Activated B cell treated with CpG ODN at 0.5 μM for 24 hours (primary cell): ENCODE data around the gene SPI1. TPM values are rescaled to one million over a fixed set of nuclear protein-coding genes. Genes with fewer than 3 reads are reported as not detected.

ENCODE experiments used
- ATAC-seq: fragments of 200-7000 bp; cut with Tn5 transposase; one replicate; pipeline ENCODE4 v1.10.0; 2021; ENCODE audit warnings: low read depth, mild to moderate bottlenecking, moderate library complexity
- CTCF ChIA-PET: fragments of 350-600 bp; sonication (Branson Sonifier 250); formaldehyde crosslinking; loops from one replicate; lab custom pipeline; 2021; ENCODE audit warnings: antibody characterized with exemption; lab: Charles Lee
- POLR2A ChIA-PET: fragments of 350-600 bp; sonication (Branson Sonifier 250); formaldehyde crosslinking; loops from one replicate; lab custom pipeline; 2021; ENCODE audit warnings: antibody characterized with exemption; lab: Charles Lee
- DNase-seq: peaks from one replicate; pipeline ENCODE4 v3.0.0; 2022
- H3K27ac Mint-ChIP-seq: one replicate; pipeline ENCODE4 v1.8.0; 2020; ENCODE audit warnings: mixed read lengths
- H3K27me3 Mint-ChIP-seq: one replicate; pipeline ENCODE4 v1.8.0; 2021; ENCODE audit warnings: mixed read lengths
- H3K36me3 Mint-ChIP-seq: one replicate; pipeline ENCODE4 v1.8.0; 2021; ENCODE audit warnings: low read depth, mixed read lengths
- H3K4me1 Mint-ChIP-seq: one replicate; pipeline ENCODE4 v1.8.0; 2021; ENCODE audit warnings: mixed read lengths
- H3K4me3 Mint-ChIP-seq: one replicate; pipeline ENCODE4 v1.8.0; 2020; ENCODE audit warnings: mild to moderate bottlenecking, mixed read lengths
- H3K9me3 Mint-ChIP-seq: one replicate; pipeline ENCODE4 v1.8.0; 2020; ENCODE audit warnings: mixed read lengths
- intact Hi-C: fragments of 100-400 bp; cut with micrococcal nuclease; formaldehyde crosslinking; loops from one replicate; pipeline ENCODE4 v1.15.1; 2024
- total RNA-seq: library from RNA; stranded (reverse); gene quantifications from 2 replicates; pipeline ENCODE4 v1.2.3, GENCODE V29; 2022
- TF ChIP-seq, protein P1 (sequence below): fragments of 200-600 bp; IDR thresholded peaks from one replicate; pipeline ENCODE4 v1.8.0; 2022; ENCODE audit warnings: antibody characterized with exemption, mild to moderate bottlenecking

SPI1 gene
- total RNA-seq = 63.9 and 68.8 TPM in 2 replicates

- Mint-ChIP-seq H3K4me3 (peak within 1 kb of the TSS; percentile 94), H3K9me3 (no peaks in the 10 kb centered on the region), H3K4me1 (peaks cover 47% of the 10 kb centered on the region), H3K27ac (no peak within 1 kb of the TSS), H3K36me3 (peaks cover 34% of the 10 kb centered on the region), H3K27me3 (no peaks in the 10 kb centered on the region)
- CTCF ChIA-PET = interaction anchor here (0.9 to 1.4 kb wide), 5 partner anchors 15 to 34 kb away, joined by 4 to 8 read pairs (median 6); no protein-coding TSS in a partner anchor
- intact Hi-C loops = loop anchor here (1.0 to 5.0 kb wide), 7 partner anchors 16 to 475 kb away; partner anchors contain the start of genes CELF1, PSMC3 and SLC39A13
- peak; percentile 67 for DNase-seq
- TF ChIP-seq, protein P1, sequence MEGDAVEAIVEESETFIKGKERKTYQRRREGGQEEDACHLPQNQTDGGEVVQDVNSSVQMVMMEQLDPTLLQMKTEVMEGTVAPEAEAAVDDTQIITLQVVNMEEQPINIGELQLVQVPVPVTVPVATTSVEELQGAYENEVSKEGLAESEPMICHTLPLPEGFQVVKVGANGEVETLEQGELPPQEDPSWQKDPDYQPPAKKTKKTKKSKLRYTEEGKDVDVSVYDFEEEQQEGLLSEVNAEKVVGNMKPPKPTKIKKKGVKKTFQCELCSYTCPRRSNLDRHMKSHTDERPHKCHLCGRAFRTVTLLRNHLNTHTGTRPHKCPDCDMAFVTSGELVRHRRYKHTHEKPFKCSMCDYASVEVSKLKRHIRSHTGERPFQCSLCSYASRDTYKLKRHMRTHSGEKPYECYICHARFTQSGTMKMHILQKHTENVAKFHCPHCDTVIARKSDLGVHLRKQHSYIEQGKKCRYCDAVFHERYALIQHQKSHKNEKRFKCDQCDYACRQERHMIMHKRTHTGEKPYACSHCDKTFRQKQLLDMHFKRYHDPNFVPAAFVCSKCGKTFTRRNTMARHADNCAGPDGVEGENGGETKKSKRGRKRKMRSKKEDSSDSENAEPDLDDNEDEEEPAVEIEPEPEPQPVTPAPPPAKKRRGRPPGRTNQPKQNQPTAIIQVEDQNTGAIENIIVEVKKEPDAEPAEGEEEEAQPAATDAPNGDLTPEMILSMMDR = no peak
- ATAC-seq = peak; percentile 87
- POLR2A ChIA-PET = interaction anchor here (0.5 to 3.9 kb wide), 16 partner anchors 13 to 1064 kb away, joined by 3 to 106 read pairs (median 5); partner anchors contain the start of genes ATG13, DDB2, HARBI1 and MTCH2
These were observed at the start of gene SPI1 for GRCh38 chr11:47378010-47378835. Gene SPI1 (minus strand): TSS chr11:47378547. CDS start chr11:47378353, 194 bp downstream.

DNA sequence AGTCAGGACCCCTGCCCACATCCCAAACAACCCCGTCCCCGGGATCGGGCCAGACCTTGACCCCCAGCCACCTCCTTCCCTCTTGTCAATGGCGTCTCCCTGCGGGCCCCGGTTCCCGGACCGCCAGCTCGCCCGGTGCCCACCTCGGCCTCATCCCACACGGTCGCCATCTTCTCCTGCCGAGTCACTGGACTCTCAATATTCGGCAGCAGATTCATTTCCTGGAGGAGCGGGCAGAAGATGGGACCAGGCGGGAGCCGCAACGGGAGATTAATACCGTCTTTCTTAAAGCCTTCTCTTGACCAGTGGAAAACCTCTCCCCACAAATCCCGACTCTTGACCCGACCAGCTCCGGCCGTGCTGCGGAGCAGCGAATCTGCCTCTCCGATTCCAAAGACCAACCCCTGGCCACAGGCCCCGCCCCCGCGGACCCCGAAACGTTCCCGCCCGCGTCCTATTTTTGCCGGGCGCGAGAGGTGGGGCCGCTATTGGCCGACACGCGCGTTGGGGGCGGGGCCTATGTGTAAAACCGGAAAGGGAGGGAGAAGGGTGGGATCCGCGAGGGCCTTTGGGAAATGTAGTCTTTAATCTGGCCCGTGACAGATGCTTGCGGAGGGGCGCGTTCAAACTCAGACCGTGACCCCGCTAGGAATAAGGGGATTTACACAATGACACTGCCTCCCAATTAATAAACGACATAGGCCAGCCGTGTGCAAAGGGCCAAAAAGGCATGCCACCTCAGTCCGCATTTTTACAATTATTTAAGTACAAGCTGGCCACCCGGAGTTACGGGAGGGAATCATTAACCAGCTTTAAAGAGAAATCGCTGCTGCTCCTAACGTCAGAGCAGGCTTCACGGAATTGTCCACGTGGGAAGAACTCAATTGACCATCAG lies 48.0 kb upstream of the SPI1 start, which contains the start of gene PSMC3:
PSMC3 (minus strand) TSS at position 378 of the 895 bp plus-strand sequence; CDS start at position 218, 160 bp downstream.
- intact Hi-C loops = loop anchor here (1.0 to 5.0 kb wide), 20 partner anchors 14 to 809 kb away; partner anchors contain the start of genes ACP2, ARHGAP1, ATG13 and CELF1
- ATAC-seq (peak; percentile 98), DNase-seq (peak; percentile 96)
- Mint-ChIP-seq H3K27ac (peak within 1 kb of the TSS; percentile 99), H3K27me3 (no peaks in the 10 kb centered on the region), H3K4me1 (peaks cover 20% of the 10 kb centered on the region), H3K9me3 (no peaks in the 10 kb centered on the region), H3K36me3 (peaks cover 49% of the 10 kb centered on the region), H3K4me3 (peak within 1 kb of the TSS; percentile 99)
- ChIA-PET POLR2A (interaction anchor here (0.5 to 2.8 kb wide), 16 partner anchors 17 to 422 kb away, joined by 3 to 19 read pairs (median 5); partner anchors contain the start of genes ACP2, CELF1, DDB2 and MADD), CTCF (interaction anchor here (1.3 to 2.7 kb wide), 3 partner anchors 14 to 681 kb away, joined by 3 to 8 read pairs (median 5); no protein-coding TSS in a partner anchor)
- TF ChIP-seq, protein P1 = no peak

GRCh38 chr11:47425611-47426010 lies 47.3 kb upstream of the SPI1 start:
- ChIA-PET CTCF (interaction anchor here (1.1 to 2.7 kb wide), 2 partner anchors 13 to 52 kb away, joined by 6 to 8 read pairs; no protein-coding TSS in a partner anchor), POLR2A (interaction anchor here (0.5 to 2.8 kb wide), 13 partner anchors 17 to 423 kb away, joined by 3 to 19 read pairs (median 5); partner anchors contain the start of genes CELF1, DDB2, MADD and NUP160)
- intact Hi-C loops = loop anchor here (1.0 to 5.0 kb wide), 20 partner anchors 13 to 808 kb away; partner anchors contain the start of genes ACP2, ARHGAP1, ATG13 and CELF1
- peaks cover 20% of the 10 kb centered on the region for H3K4me1 Mint-ChIP-seq
- H3K27ac Mint-ChIP-seq = peak overlapping the region; percentile 99
- H3K36me3 Mint-ChIP-seq = peaks cover 54% of the 10 kb centered on the region
- ATAC-seq = no peak
- no peaks in the 10 kb centered on the region for H3K27me3 Mint-ChIP-seq
- DNase-seq = no peak
- H3K4me3 Mint-ChIP-seq = peak overlapping the region; percentile 99
- TF ChIP-seq, protein P1 = no peak
- no peaks in the 10 kb centered on the region for H3K9me3 Mint-ChIP-seq

- DNase-seq = no peak
- H3K27ac Mint-ChIP-seq = no peak overlapping the region
- H3K4me1 Mint-ChIP-seq = no peaks in the 10 kb centered on the region
- ChIA-PET POLR2A (interaction anchor here (1.0 kb wide), 1 partner anchor 25 kb away, joined by 4 read pairs; no protein-coding TSS in a partner anchor), CTCF (no interaction called here)
- peaks cover 81% of the 10 kb centered on the region for H3K36me3 Mint-ChIP-seq
- no peak for ATAC-seq
- no peak overlapping the region for H3K4me3 Mint-ChIP-seq
- H3K27me3 Mint-ChIP-seq = no peaks in the 10 kb centered on the region
- intact Hi-C loops = no loop called here
- TF ChIP-seq, protein P1 = no peak
- H3K9me3 Mint-ChIP-seq = no peaks in the 10 kb centered on the region
These were observed 40.3 kb upstream of the SPI1 start for GRCh38 chr11:47418454-47419259.
